Erythroblast (primary cell): ENCODE results near the gene ZNF26.

ENCODE experiments used
- GATA1 ChIP-seq: IDR thresholded peaks from 2 replicates; pipeline ENCODE4 v1.6.1; 2011; ENCODE audit warnings: low read depth, mild to moderate bottlenecking, control low read depth, low read length, moderate library complexity
- POLR2A ChIP-seq: IDR thresholded peaks from 2 replicates; pipeline ENCODE4 v1.6.1; 2011; ENCODE audit warnings: mild to moderate bottlenecking, low read length

GRCh38 chr12:132953771-132954170 lies 32.4 kb upstream of the ZNF26 start:
- TF ChIP-seq POLR2A (no peak), GATA1 (no peak)
